H1 (cell line): ENCODE data around the gene CNTNAP1.

Experiments used
- CHD2 ChIP-seq: IDR thresholded peaks from 2 replicates; pipeline ENCODE4 v1.6.1; 2012; ENCODE audit warnings: low read length, improper control_type of control experiment
- CREB1 ChIP-seq: IDR thresholded peaks from 2 replicates; pipeline ENCODE4 v1.6.1; 2012; ENCODE audit warnings: inconsistent platforms
- CTCF ChIP-seq, 3 experiments: IDR thresholded peaks; 1 replicate in 2 of 3; 2 replicates in 1 of 3; pipeline versions ENCODE4 v1.5.1 to v1.6.1; 2011; ENCODE audit warnings: low read length in 3 of 3, mild to moderate bottlenecking in 3 of 3, inconsistent platforms in 2 of 3, low read depth in 1 of 3, moderate library complexity in 1 of 3; ENCODE audit not compliant: insufficient read depth in 1 of 3; ENCODE audit errors: control extremely low read depth in 1 of 3
- JUND ChIP-seq: IDR thresholded peaks from 2 replicates; pipeline ENCODE4 v1.6.1; 2011; ENCODE audit warnings: mild to moderate bottlenecking, improper control_type of control experiment, low read length
- POLR2A ChIP-seq, 2 experiments: IDR thresholded peaks; 1 replicate in 1 of 2; 2 replicates in 1 of 2; pipeline ENCODE4 v1.6.1; 2011; ENCODE audit warnings: low read depth in 2 of 2, low read length in 2 of 2, mild to moderate bottlenecking in 2 of 2; ENCODE audit errors: control extremely low read depth in 1 of 2
- POLR2AphosphoS5 ChIP-seq: IDR thresholded peaks from 2 replicates; pipeline ENCODE4 v1.6.1; 2011; ENCODE audit warnings: low read depth, low read length
- RAD21 ChIP-seq, 2 experiments: IDR thresholded peaks in 1 of 2; conservative IDR thresholded peaks in 1 of 2; 2 replicates each; pipeline ENCODE4 v1.6.1; 2011; ENCODE audit warnings: low read depth in 2 of 2, low read length in 2 of 2, improper control_type of control experiment in 1 of 2, inconsistent platforms in 1 of 2, mild to moderate bottlenecking in 1 of 2, moderate library complexity in 1 of 2
- SIX5 ChIP-seq: IDR thresholded peaks from 2 replicates; pipeline ENCODE4 v1.6.1; 2011; ENCODE audit warnings: mild to moderate bottlenecking, low read depth, low read length
- YY1 ChIP-seq: IDR thresholded peaks from 2 replicates; pipeline ENCODE4 v1.6.1; 2011; ENCODE audit warnings: low read depth, mild to moderate bottlenecking, low read length

- TF ChIP-seq YY1 (no peak), POLR2A (IDR thresholded peaks at IDR 0.05; ENCODE audit: control extremely low read depth in 1 of 2, low read depth in 2 of 2, low read length in 2 of 2) (no peak), CTCF (IDR thresholded peaks at IDR 0.05; ENCODE audit: control extremely low read depth in 1 of 3, insufficient read depth in 1 of 3, low read depth in 1 of 3, low read length in 3 of 3) (peak in 2 of 3 experiments; percentile 60 to 61; a peak in 3 of 4 replicates), POLR2AphosphoS5 (no peak), CREB1 (no peak), CHD2 (no peak), SIX5 (no peak), RAD21 (IDR thresholded peaks at IDR 0.05 in 1 of 2, conservative IDR thresholded peaks at IDR 0.05 in 1 of 2; ENCODE audit: low read depth in 2 of 2, low read length in 2 of 2) (peak; percentile 71 to 77), JUND (no peak)
These were observed 38.8 kb downstream of the CNTNAP1 start for GRCh38 chr17:42720996-42721583.
